GM12878 (cell line): ENCODE measurements around the gene NRP2. TPM values are rescaled to one million over a fixed set of nuclear protein-coding genes. Genes with fewer than 3 reads are reported as not detected.

Experiments
- ATAC-seq: fragments of 200-7000 bp; cut with Tn5 transposase; 3 replicates; pipeline ENCODE4 v1.9.1; 2020; ENCODE audit warnings: mild to moderate bottlenecking, moderate library complexity
- BruUV-seq: library from RNA; stranded (reverse); fragments of 400-500 nt; replicated peaks from 2 replicates; lab custom pipeline; 2021; lab: Mats Ljungman, UMichigan
- CTCF ChIA-PET: fragments of 300-600 bp; sonication (Branson Sonifier 250); formaldehyde crosslinking; extraction: SDS; loops from one replicate; lab custom pipeline; 2021; ENCODE audit warnings: inconsistent platforms; lab: Yijun Ruan, JAX
- POLR2A ChIA-PET: fragments of 350-600 bp; formaldehyde crosslinking; extraction: SDS; loops from one replicate; lab custom pipeline; 2021; ENCODE audit warnings: inconsistent platforms; lab: Charles Lee
- RAD21 ChIA-PET: fragments of 300-600 bp; sonication (Branson Sonifier 250); formaldehyde crosslinking; loops from one replicate; lab custom pipeline; 2023; ENCODE audit warnings: antibody characterized with exemption; ENCODE audit not compliant: unreplicated experiment; lab: Charles Lee
- SMC1A ChIA-PET: fragments of 300-600 bp; sonication (Branson Sonifier 250); formaldehyde crosslinking; loops from one replicate; lab custom pipeline; 2023; ENCODE audit not compliant: unreplicated experiment, uncharacterized antibody; lab: Charles Lee
- DNase-seq: peaks from one replicate; pipeline ENCODE4 v3.0.0-alpha.2; 2011; ENCODE audit warnings: low read depth, low spot score
- FAIRE-seq: peaks from 3 replicates; lab custom pipeline; 2011; peaks lifted over from hg19 to GRCh38; lab: Jason Lieb, UNC
- H2AFZ ChIP-seq: 2 replicates; pipeline ENCODE4 v1.6.0; 2011; ENCODE audit warnings: low read depth, low read length, control low read depth; ENCODE audit not compliant: control insufficient read depth
- H3K27ac ChIP-seq: 2 replicates; pipeline ENCODE4 v1.5.1; 2011; ENCODE audit warnings: control low read depth; ENCODE audit not compliant: control insufficient read depth, insufficient read depth
- H3K27me3 ChIP-seq, 2 experiments: replicated peaks in 1 of 2; 2 replicates each; pipeline versions ENCODE4 v1.6.0 to v1.6.1; 2011; ENCODE audit warnings: low read length in 1 of 2; ENCODE audit not compliant: control insufficient read depth in 2 of 2, insufficient read depth in 2 of 2
- H3K36me3 ChIP-seq, 2 experiments: 2 replicates each; pipeline ENCODE4 v1.5.1; 2011; ENCODE audit warnings: low read length in 1 of 2; ENCODE audit not compliant: control insufficient read depth in 2 of 2, insufficient read depth in 2 of 2
- H3K4me1 ChIP-seq: 2 replicates; pipeline ENCODE4 v1.6.1; 2011; ENCODE audit warnings: mild to moderate bottlenecking, low read length, moderate library complexity, mixed read lengths; ENCODE audit not compliant: control insufficient read depth, insufficient read depth
- H3K4me2 ChIP-seq: 2 replicates; pipeline ENCODE4 v1.6.0; 2011; ENCODE audit warnings: control low read depth; ENCODE audit not compliant: control insufficient read depth, insufficient read depth
- H3K4me3 ChIP-seq: fragments of 200-600 bp; sonication (generic); 2 replicates; pipeline ENCODE4 v1.5.1; 2016
- H3K79me2 ChIP-seq: 2 replicates; pipeline ENCODE4 v1.6.0; 2011; ENCODE audit warnings: low read length; ENCODE audit not compliant: control insufficient read depth, insufficient read depth
- H3K9ac ChIP-seq: 2 replicates; pipeline ENCODE4 v1.8.0; 2011; ENCODE audit warnings: low read length, control low read depth, mixed read lengths; ENCODE audit not compliant: control insufficient read depth, insufficient read depth
- H3K9me3 ChIP-seq: replicated peaks from 3 replicates; pipeline ENCODE4 v1.5.1; 2011; ENCODE audit warnings: mild to moderate bottlenecking, low read length; ENCODE audit not compliant: control insufficient read depth, insufficient read depth
- H4K20me1 ChIP-seq: 2 replicates; pipeline ENCODE4 v1.6.0; 2011; ENCODE audit not compliant: control insufficient read depth, insufficient read depth
- ASH2L ChIP-seq: fragments of 300-600, 200-600 bp; sonication (generic); IDR thresholded peaks from 2 replicates; pipeline ENCODE4 v1.6.1; 2017; ENCODE audit warnings: low read depth, mild to moderate bottlenecking, borderline replicate concordance
- BACH1 ChIP-seq: fragments of 450-650 bp; IDR thresholded peaks from 2 replicates; pipeline ENCODE4 v1.6.1; 2017; ENCODE audit warnings: mild to moderate bottlenecking, borderline replicate concordance
- BMI1 ChIP-seq: fragments of 450-650 bp; IDR thresholded peaks from 2 replicates; pipeline ENCODE4 v1.6.1; 2016; ENCODE audit warnings: mild to moderate bottlenecking, moderate library complexity, borderline replicate concordance
- CEBPB ChIP-seq, 2 experiments: fragments of 150-350 bp in 1 of 2; IDR thresholded peaks; 2 replicates each; pipeline ENCODE4 v1.6.1; 2012 to 2014; ENCODE audit warnings: low read depth in 2 of 2, low read length in 2 of 2, borderline replicate concordance in 1 of 2, inconsistent platforms in 1 of 2
- FOXK2 ChIP-seq: fragments of 450-650 bp; IDR thresholded peaks from 2 replicates; pipeline ENCODE4 v1.6.1; 2017; ENCODE audit warnings: mild to moderate bottlenecking, moderate library complexity
- HDAC6 ChIP-seq: fragments of 200-600 bp; sonication (generic); IDR thresholded peaks from one replicate; pipeline ENCODE4 v1.8.0; 2017; ENCODE audit warnings: antibody characterized with exemption; ENCODE audit not compliant: unreplicated experiment
- NFXL1 ChIP-seq: fragments of 450-650 bp; IDR thresholded peaks from 2 replicates; pipeline ENCODE4 v1.6.1; 2017; ENCODE audit warnings: antibody characterized with exemption, mild to moderate bottlenecking, borderline replicate concordance
- RUNX3 ChIP-seq: IDR thresholded peaks from 2 replicates; pipeline ENCODE4 v1.6.1; 2012; ENCODE audit warnings: low read length, inconsistent platforms
- SMAD5 ChIP-seq: IDR thresholded peaks from 2 replicates; pipeline ENCODE4 v1.6.1; 2016; ENCODE audit warnings: antibody characterized with exemption, low read depth
- STAT1 ChIP-seq: fragments of 450-650 bp; conservative IDR thresholded peaks from 2 replicates; pipeline ENCODE4 v1.6.1; 2014; ENCODE audit warnings: antibody characterized with exemption, mild to moderate bottlenecking
- STAT3 ChIP-seq: IDR thresholded peaks from 2 replicates; pipeline ENCODE4 v1.6.1; 2011; ENCODE audit warnings: low read depth, low read length, improper control_type of control experiment
- TCF7 ChIP-seq: IDR thresholded peaks from 2 replicates; pipeline ENCODE4 v1.6.1; 2014; ENCODE audit warnings: antibody characterized with exemption, borderline replicate concordance
- ZNF24 ChIP-seq: fragments of 450-650 bp; IDR thresholded peaks from 2 replicates; pipeline ENCODE4 v1.6.1; 2017; ENCODE audit warnings: antibody characterized with exemption, mild to moderate bottlenecking
- WGBS: methylation state at CpG from one replicate; pipeline ENCODE4 v1.1.6; 2016; ENCODE audit warnings: low lambda C conversion rate; ENCODE audit not compliant: insufficient replicate concordance, insufficient coverage; ENCODE audit errors: missing lambda C conversion rate; 5-methylcytosine and 5-hydroxymethylcytosine counted together
- in situ Hi-C: fragments of 300-500 bp; cut with MboI; formaldehyde crosslinking; loops from 9 replicates; pipeline ENCODE4 v1.14.3; 2018; ENCODE audit warnings: mixed read lengths
- intact Hi-C: fragments of 100-400 bp; cut with micrococcal nuclease; formaldehyde crosslinking; loops from one replicate; pipeline ENCODE4 v1.14.2; 2022; ENCODE audit not compliant: unreplicated experiment
- polyA plus RNA-seq, 11 experiments: library from polyadenylated mRNA; depleted of rRNA in 4 of 11; unstranded in 6 of 11; stranded (reverse) in 5 of 11; fragments of >200 nt; fragmentation: Nextera tagmentation in 4 of 11; fragmentation: Illumina TruSeq in 1 of 11; extraction: Ambion mirVana in 4 of 11; extraction: Trizol in 1 of 11; gene quantifications; 1 replicate in 1 of 11; 2 replicates in 10 of 11; pipeline versions ENCODE4 v1.2.1 to v1.2.3, GENCODE V29; 2011 to 2016; ENCODE audit warnings: inconsistent platforms in 2 of 11, missing spikeins in 2 of 11, low read depth in 1 of 11
- total RNA-seq, 4 experiments: library from RNA; depleted of rRNA in 3 of 4; stranded (reverse); fragments of >200 nt in 3 of 4; fragmentation: Illumina TruSeq in 1 of 4; extraction: Trizol in 1 of 4; gene quantifications; 2 replicates each; pipeline versions ENCODE4 v1.2.1 to v1.2.3, GENCODE V29; 2013 to 2021
- TF ChIP-seq, protein P1 (sequence below): IDR thresholded peaks from 2 replicates; pipeline ENCODE4 v1.6.1; 2011; ENCODE audit warnings: low read depth, mild to moderate bottlenecking, low read length, moderate library complexity, borderline replicate concordance; ENCODE audit errors: extremely low read depth
- TF ChIP-seq, protein P2 (sequence below): fragments of 150-350 bp; IDR thresholded peaks from 2 replicates; pipeline ENCODE4 v1.6.1; 2014; ENCODE audit warnings: mild to moderate bottlenecking, low read depth, low read length
- TF ChIP-seq, protein P3 (sequence below): IDR thresholded peaks from 2 replicates; pipeline ENCODE4 v1.6.1; 2011; ENCODE audit warnings: borderline replicate concordance, low read depth, mild to moderate bottlenecking, moderate library complexity, mixed read lengths, low read length; ENCODE audit not compliant: insufficient read depth; ENCODE audit errors: extremely low read length

The NRP2 gene
- total and polyA plus RNA-seq, 10 of the 15 experiments (the other 5 are each of a cell fraction or from before 2014, with no cell fraction given) = 0.06 to 1.2 (median 0.46) TPM

DNA sequence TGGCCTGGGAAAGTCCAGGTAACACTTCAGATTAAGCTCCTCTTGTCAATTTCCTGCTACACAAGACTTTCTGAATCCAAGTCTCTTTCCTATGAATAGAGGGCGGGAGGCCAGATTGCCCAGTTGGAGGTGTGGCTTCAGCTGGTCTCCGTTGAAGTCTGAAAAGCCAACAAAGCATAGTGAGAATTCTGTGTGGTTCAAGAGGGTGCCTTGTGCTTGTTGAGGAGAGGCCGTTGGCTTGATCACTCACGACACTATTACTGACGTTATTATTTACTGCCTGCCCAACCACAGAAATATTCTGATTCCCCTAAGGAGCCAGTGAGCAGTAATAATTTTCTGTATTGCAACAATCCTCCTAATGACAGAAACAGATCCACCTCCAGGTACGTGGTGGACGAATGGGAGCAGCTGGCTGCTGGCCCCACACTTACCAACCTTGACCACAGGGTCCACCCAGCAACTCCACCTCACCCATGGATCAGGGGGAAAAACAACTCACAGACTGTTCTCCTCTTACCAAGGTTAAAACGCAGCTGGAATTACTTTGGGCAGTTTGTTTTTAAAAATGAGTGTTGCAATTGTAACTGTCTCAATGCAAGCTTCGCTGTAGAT, 21.9 kb downstream of the NRP2 start:
- no TSS peak for BruUV-seq
- SMC1A ChIA-PET = interaction anchor here (1.0 kb wide), 1 partner anchor 9 kb away, joined by 4 read pairs; no protein-coding TSS in a partner anchor
- Histone ChIP-seq H3K27me3 (no peaks in the 10 kb centered on the region), H3K79me2 (no peaks in the 10 kb centered on the region), H2AFZ (no peak overlapping the region), H3K36me3 (no peaks in the 10 kb centered on the region), H3K27ac (no peak overlapping the region), H3K9ac (no peak overlapping the region), H3K4me1 (peaks cover 58% of the 10 kb centered on the region), H3K9me3 (no peaks in the 10 kb centered on the region), H4K20me1 (no peaks in the 10 kb centered on the region), H3K4me2 (no peak overlapping the region), H3K4me3 (no peak overlapping the region)
- over 99% methylated on average over 9 of the region's 9 CpGs for WGBS
- no peak for TF ChIP-seq FOXK2
- no peak for TF ChIP-seq CEBPB (IDR thresholded peaks at IDR 0.05; ENCODE audit: borderline replicate concordance in 1 of 2, low read depth in 2 of 2, low read length in 2 of 2)
- TF ChIP-seq STAT3 = no peak
- TF ChIP-seq, protein P1, sequence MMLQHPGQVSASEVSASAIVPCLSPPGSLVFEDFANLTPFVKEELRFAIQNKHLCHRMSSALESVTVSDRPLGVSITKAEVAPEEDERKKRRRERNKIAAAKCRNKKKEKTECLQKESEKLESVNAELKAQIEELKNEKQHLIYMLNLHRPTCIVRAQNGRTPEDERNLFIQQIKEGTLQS = no peak
- no peak for TF ChIP-seq ASH2L
- TF ChIP-seq BMI1 = no peak
- TF ChIP-seq SMAD5 = no peak
- TF ChIP-seq ZNF24 = no peak
- no peak for TF ChIP-seq RUNX3
- TF ChIP-seq, protein P2, sequence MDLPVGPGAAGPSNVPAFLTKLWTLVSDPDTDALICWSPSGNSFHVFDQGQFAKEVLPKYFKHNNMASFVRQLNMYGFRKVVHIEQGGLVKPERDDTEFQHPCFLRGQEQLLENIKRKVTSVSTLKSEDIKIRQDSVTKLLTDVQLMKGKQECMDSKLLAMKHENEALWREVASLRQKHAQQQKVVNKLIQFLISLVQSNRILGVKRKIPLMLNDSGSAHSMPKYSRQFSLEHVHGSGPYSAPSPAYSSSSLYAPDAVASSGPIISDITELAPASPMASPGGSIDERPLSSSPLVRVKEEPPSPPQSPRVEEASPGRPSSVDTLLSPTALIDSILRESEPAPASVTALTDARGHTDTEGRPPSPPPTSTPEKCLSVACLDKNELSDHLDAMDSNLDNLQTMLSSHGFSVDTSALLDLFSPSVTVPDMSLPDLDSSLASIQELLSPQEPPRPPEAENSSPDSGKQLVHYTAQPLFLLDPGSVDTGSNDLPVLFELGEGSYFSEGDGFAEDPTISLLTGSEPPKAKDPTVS = no peak
- no peak for TF ChIP-seq STAT1
- TF ChIP-seq, protein P3, sequence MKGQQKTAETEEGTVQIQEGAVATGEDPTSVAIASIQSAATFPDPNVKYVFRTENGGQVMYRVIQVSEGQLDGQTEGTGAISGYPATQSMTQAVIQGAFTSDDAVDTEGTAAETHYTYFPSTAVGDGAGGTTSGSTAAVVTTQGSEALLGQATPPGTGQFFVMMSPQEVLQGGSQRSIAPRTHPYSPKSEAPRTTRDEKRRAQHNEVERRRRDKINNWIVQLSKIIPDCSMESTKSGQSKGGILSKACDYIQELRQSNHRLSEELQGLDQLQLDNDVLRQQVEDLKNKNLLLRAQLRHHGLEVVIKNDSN = no peak
- no peak for TF ChIP-seq NFXL1
- no peak for TF ChIP-seq TCF7
- TF ChIP-seq HDAC6 = no peak
- TF ChIP-seq BACH1 = no peak
- in situ Hi-C loops (loop anchor here (25.0 kb wide), 1 partner anchor 1633 kb away; no protein-coding TSS in a partner anchor), intact Hi-C loops (no loop called here)
- FAIRE-seq (no peak), DNase-seq (no peak), ATAC-seq (no peak)
- RAD21 ChIA-PET = no interaction called here
- CTCF ChIA-PET = no interaction called here
- POLR2A ChIA-PET = interaction anchor here (2.0 kb wide), 1 partner anchor 10 kb away, joined by 7 read pairs; no protein-coding TSS in a partner anchor
